Central memory CD8-positive, alpha-beta T cell (primary cell): ENCODE measurements around the gene CNGB1.
"Not testable (repeated sequence)": the region's sequence is repeated elsewhere in the genome, so short reads cannot be mapped to it uniquely, and the experiment has no call there.

Source experiments
- ATAC-seq: fragments of 150-1000 bp; cut with Tn5 transposase; replicated peaks from 2 replicates; pipeline ENCODE4 v1.10.0; 2022; ENCODE audit warnings: mild to moderate bottlenecking, moderate FRiP score, moderate number of reproducible peaks; ENCODE audit not compliant: poor library complexity, severe bottlenecking; ENCODE audit errors: extremely low read depth
- DNase-seq, 2 donors: peaks; one replicate each; pipeline ENCODE4 v3.0.0; 2021; ENCODE audit warnings: low spot score in 2 of 2
- H3K27ac Mint-ChIP-seq: one replicate; pipeline ENCODE4 v1.8.0; 2022; ENCODE audit warnings: low read depth, mild to moderate bottlenecking, moderate library complexity, mixed read lengths
- H3K27me3 Mint-ChIP-seq: one replicate; pipeline ENCODE4 v1.8.0; 2022; ENCODE audit warnings: mixed read lengths
- H3K36me3 Mint-ChIP-seq: one replicate; pipeline ENCODE4 v1.8.0; 2022; ENCODE audit warnings: mild to moderate bottlenecking, moderate library complexity, mixed read lengths; ENCODE audit not compliant: insufficient read depth
- H3K4me1 Mint-ChIP-seq: one replicate; pipeline ENCODE4 v1.8.0; 2022; ENCODE audit warnings: mixed read lengths
- H3K4me3 Mint-ChIP-seq: one replicate; pipeline ENCODE4 v1.8.0; 2022; ENCODE audit warnings: mild to moderate bottlenecking, moderate library complexity, mixed read lengths
- H3K9me3 Mint-ChIP-seq: one replicate; pipeline ENCODE4 v1.8.0; 2022; ENCODE audit warnings: mixed read lengths

The CNGB1 gene

GRCh38 chr16:57852189-57852588 is 118.7 kb downstream of the CNGB1 start:
- no peaks in the 10 kb centered on the region for H3K9me3 Mint-ChIP-seq
- no peak overlapping the region for H3K4me3 Mint-ChIP-seq
- ATAC-seq (no peak), DNase-seq (no peak)
- no peak overlapping the region for H3K27ac Mint-ChIP-seq
- H3K27me3 Mint-ChIP-seq: peaks cover 29% of the 10 kb centered on the region
- H3K4me1 Mint-ChIP-seq: peaks cover under 1% of the 10 kb centered on the region
- no peaks in the 10 kb centered on the region for H3K36me3 Mint-ChIP-seq

DNA sequence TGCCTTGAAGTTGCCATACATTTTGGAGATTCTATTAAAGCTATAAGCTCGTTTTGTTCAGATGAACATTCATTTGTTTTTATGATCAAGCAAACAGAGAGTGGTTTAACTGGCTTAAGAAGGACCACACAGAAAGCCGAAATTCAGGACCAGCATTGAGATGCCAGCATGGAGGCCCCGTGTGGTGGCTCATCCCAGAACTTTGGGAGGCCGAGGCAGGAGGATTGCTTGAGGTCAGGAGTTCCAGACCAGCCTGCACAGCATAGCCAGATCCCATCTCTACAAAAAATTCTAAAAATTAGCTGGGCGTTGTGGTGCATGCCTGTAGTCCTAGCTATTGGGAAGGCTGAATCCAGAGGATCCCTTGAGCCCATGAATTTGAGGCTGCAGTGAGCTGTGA is 122.7 kb downstream of the CNGB1 start:
- peaks cover 18% of the 10 kb centered on the region for H3K27me3 Mint-ChIP-seq

DNA sequence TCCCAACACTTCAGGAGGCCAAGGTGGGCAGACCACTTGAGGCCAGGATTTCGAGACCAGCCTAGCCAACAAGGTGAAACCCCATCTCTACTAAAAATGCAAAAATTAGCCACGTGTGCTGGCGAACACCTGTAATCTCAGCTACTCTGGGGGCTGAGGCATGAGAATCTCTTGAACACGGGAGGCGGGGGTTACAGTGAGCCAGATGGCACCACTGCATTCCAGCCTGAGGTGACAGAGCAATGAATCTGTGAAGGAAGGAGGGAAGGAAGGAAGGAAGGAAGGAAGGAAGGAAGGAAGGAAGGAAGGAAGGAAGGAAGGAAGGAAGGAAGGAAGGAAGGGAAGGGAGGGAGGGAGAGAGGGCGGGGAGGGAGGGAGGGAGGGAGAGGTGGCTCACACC is 124.0 kb downstream of the CNGB1 start:
- peaks cover 12% of the 10 kb centered on the region for H3K4me1 Mint-ChIP-seq
- not testable (repeated sequence) for H3K27me3 Mint-ChIP-seq, H3K36me3 Mint-ChIP-seq, H3K27ac Mint-ChIP-seq, DNase-seq, ATAC-seq, H3K4me3 Mint-ChIP-seq, H3K9me3 Mint-ChIP-seq

More for the DNA sequence above, 122.7 kb downstream of the CNGB1 start:
- Mint-ChIP-seq H3K4me3 (no peak overlapping the region), H3K27ac (no peak overlapping the region), H3K4me1 (peaks cover 12% of the 10 kb centered on the region), H3K36me3 (no peaks in the 10 kb centered on the region), H3K9me3 (no peaks in the 10 kb centered on the region)
- ATAC-seq: no peak
- DNase-seq: no peak

DNA sequence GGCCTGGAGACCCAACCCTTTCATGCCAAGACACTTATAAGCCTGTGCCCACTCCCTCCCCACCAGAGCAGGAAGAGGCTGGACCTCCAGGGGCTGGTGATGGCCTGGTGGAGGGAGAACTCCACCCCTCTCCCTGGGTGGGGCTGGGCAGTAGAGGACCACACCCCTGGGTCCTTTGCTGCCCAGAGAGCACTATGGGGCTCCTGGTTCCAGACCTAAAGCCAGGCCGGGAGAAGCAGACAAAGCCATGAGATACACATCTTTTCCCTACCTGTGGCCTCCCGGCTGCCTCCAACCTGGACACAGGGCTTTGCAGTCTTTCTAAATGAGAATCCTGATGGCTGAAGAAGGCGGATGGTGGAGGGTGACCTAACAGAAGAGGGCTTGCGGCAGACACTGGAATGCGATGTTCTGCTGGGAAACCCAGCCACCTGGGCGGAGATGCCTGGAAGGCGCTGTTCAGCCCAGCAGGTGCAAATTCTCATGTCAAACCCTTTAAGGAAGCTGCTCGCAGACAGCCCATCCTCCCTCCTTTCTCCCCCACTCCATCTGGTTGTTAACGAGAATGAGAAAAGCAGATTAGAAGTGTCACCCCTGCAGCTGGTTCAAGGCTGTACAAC is 124.7 kb downstream of the CNGB1 start:
- Mint-ChIP-seq H3K27ac (no peak overlapping the region), H3K9me3 (no peaks in the 10 kb centered on the region), H3K36me3 (no peaks in the 10 kb centered on the region), H3K4me1 (peaks cover 12% of the 10 kb centered on the region), H3K27me3 (peaks cover under 1% of the 10 kb centered on the region), H3K4me3 (no peak overlapping the region)
- DNase-seq (no peak), ATAC-seq (no peak)

- no peaks in the 10 kb centered on the region for H3K9me3 Mint-ChIP-seq
- H3K4me1 Mint-ChIP-seq: peaks cover 12% of the 10 kb centered on the region
- no peak for DNase-seq
- ATAC-seq: no peak
- H3K36me3 Mint-ChIP-seq: no peaks in the 10 kb centered on the region
- no peak overlapping the region for H3K27ac Mint-ChIP-seq
- H3K4me3 Mint-ChIP-seq: no peak overlapping the region
- H3K27me3 Mint-ChIP-seq: no peaks in the 10 kb centered on the region
These were observed 125.8 kb downstream of the CNGB1 start for GRCh38 chr16:57845115-57845514.

DNA sequence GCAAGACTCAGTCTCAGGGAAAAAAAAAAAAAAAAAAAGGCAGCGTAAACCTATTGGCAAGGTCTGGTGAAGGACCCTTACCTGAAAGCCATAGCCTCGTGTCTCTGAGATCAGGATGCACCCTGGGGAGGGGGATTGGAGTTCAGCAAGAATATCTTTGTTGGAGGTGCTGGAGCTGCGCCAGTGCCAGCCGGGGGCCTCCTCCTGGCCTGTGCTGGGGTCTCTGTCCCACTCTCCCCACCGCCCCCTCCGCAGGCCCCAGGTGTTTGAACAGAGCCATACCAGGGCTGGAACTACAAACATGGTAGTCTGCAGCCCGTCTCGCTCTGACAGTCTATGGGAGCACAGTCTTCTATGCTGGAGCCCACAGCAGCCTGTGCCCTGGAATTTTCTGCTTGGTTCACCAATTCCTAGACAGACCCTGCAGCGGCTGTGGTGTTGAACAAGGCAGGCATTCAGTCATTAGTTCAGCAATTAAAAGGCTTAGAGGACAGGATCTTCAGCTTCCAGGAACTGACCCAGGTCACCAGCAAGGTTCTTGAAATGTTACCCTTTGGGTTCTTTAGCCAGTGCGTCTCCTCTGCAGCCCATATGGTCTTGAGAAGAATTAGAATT is 126.4 kb downstream of the CNGB1 start:
- Mint-ChIP-seq H3K4me3 (no peak overlapping the region), H3K4me1 (peaks cover 12% of the 10 kb centered on the region)

DNA sequence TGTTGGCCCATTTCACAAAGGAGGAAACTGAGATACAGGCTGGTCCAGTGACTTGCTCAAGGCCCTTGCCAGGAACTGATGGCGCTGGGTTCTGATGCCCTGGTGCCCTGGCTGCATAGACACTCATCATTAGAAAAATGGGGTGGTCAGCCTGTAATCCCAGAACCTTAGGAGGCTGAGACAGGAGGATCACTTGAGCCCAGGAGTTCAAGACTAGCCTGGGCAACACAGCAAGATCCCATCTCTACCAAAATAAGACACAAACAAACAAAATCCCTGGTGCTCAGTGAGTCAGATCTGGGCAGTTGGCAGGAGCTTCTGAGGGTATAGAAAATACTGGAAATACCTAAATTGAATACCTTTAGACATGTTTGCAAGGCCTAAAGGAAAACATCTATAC is 127.5 kb downstream of the CNGB1 start:
- ATAC-seq (no peak), DNase-seq (no peak)
- no peaks in the 10 kb centered on the region for H3K36me3 Mint-ChIP-seq
- no peak overlapping the region for H3K27ac Mint-ChIP-seq
- H3K9me3 Mint-ChIP-seq: no peaks in the 10 kb centered on the region
- H3K4me1 Mint-ChIP-seq: peaks cover 12% of the 10 kb centered on the region
- H3K27me3 Mint-ChIP-seq: no peaks in the 10 kb centered on the region
- no peak overlapping the region for H3K4me3 Mint-ChIP-seq

More for the DNA sequence above, 126.4 kb downstream of the CNGB1 start:
- DNase-seq: no peak
- ATAC-seq: no peak
- no peak overlapping the region for H3K27ac Mint-ChIP-seq
- H3K9me3 Mint-ChIP-seq: no peaks in the 10 kb centered on the region
- no peaks in the 10 kb centered on the region for H3K27me3 Mint-ChIP-seq
- H3K36me3 Mint-ChIP-seq: no peaks in the 10 kb centered on the region

- Mint-ChIP-seq H3K4me1 (peaks cover 12% of the 10 kb centered on the region), H3K9me3 (no peaks in the 10 kb centered on the region), H3K4me3 (no peak overlapping the region), H3K27ac (no peak overlapping the region), H3K27me3 (no peaks in the 10 kb centered on the region), H3K36me3 (no peaks in the 10 kb centered on the region)
- no peak for ATAC-seq
- DNase-seq: no peak
These were observed 128.3 kb downstream of the CNGB1 start for GRCh38 chr16:57842601-57843000.

GRCh38 chr16:57840833-57841232 is 130.1 kb downstream of the CNGB1 start:
- ATAC-seq: no peak
- H3K4me3 Mint-ChIP-seq: no peak overlapping the region
- H3K4me1 Mint-ChIP-seq: no peaks in the 10 kb centered on the region
- no peaks in the 10 kb centered on the region for H3K36me3 Mint-ChIP-seq
- no peaks in the 10 kb centered on the region for H3K9me3 Mint-ChIP-seq
- no peak overlapping the region for H3K27ac Mint-ChIP-seq
- no peak for DNase-seq
- H3K27me3 Mint-ChIP-seq: no peaks in the 10 kb centered on the region

DNA sequence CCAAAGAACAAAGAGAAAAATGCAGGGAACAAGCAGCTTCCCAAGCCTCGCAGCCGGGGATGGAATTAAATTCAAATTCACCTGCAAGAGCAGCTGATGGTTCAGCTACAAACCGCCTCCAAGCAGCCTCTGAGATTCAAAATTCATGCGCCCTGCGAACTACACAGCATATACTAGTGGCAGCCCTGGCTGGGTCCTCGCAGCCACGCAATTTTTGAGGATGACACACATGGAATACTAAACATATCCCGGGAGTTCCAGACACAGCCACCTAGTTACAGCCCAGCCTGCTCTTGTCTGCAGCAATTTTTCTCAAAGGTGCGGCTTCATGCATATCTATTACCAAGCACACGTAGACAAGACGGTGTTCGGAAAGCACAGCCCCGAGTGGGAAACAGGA is 132.8 kb downstream of the CNGB1 start:
- Mint-ChIP-seq H3K27me3 (peaks cover 5% of the 10 kb centered on the region), H3K36me3 (no peaks in the 10 kb centered on the region), H3K4me1 (no peaks in the 10 kb centered on the region), H3K9me3 (no peaks in the 10 kb centered on the region), H3K4me3 (no peak overlapping the region), H3K27ac (no peak overlapping the region)
- DNase-seq: no peak
- no peak for ATAC-seq

DNA sequence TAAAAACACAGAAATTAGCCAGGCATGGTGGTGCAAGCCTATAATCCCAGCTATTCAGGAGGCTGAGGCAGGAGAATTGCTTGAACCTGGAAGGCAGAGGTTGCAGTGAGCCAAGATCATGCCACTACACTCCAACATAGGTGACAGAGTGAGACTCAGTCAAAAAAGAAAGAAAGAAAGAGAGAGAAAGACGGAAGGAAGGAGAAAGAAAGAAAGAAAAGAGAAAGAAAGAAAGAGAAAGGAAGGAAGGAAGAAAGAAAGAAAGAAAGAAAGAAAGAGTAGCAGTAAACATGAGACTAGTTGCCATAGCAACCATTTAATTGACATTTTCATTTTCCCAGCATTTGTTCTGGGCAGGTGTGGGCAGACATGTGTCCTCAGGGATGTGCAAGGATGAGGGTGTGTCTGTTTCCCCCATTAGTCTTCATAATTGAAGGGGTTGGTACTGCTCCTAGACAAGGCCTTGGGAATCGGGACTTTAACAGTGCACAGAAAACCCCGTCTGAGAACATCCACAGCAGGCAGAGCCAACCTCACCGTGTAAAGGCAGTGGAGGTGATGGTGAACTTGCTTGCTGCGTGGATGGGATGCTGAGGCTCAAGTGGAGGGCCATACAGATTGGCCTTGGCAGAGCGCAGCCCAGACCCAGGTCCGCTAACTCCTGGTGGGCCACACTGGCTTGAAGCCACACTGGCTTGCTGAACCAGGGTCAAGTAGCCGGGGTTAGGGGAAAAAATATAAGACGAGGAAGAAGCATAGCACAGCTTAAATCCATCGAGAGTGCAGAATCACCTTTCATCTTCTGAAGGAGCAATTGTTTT is 133.4 kb downstream of the CNGB1 start:
- no peaks in the 10 kb centered on the region for H3K9me3 Mint-ChIP-seq
- H3K27ac Mint-ChIP-seq: peak overlapping the region; percentile 85
- no peak overlapping the region for H3K4me3 Mint-ChIP-seq
- H3K4me1 Mint-ChIP-seq: no peaks in the 10 kb centered on the region
- DNase-seq: no peak
- no peaks in the 10 kb centered on the region for H3K36me3 Mint-ChIP-seq
- ATAC-seq: no peak
- peaks cover 10% of the 10 kb centered on the region for H3K27me3 Mint-ChIP-seq

DNA sequence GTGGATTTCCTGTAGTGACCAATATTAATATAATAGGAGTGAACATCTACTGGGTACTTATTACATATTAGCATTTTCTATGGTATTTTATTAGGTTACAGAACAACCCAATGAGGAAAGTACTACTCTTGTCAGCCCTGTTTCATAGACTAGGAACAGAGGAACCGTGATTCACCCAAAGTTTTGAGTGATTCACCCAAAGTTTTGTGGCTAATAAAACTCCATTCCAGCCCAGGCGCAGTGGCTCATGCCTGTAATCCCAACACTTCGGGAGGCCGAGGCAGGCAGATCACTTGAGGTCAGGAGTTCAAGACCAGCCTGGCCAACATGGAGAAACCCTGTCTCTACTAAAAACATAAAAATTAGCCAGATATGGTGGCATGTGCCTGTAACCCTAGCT is 135.5 kb downstream of the CNGB1 start:
- H3K27ac Mint-ChIP-seq, H3K9me3 Mint-ChIP-seq, DNase-seq, ATAC-seq, H3K36me3 Mint-ChIP-seq, H3K27me3 Mint-ChIP-seq, H3K4me1 Mint-ChIP-seq, H3K4me3 Mint-ChIP-seq: not testable (repeated sequence)

GRCh38 chr16:57834936-57835335 is 136.0 kb downstream of the CNGB1 start:
- no peaks in the 10 kb centered on the region for H3K9me3 Mint-ChIP-seq
- H3K27me3 Mint-ChIP-seq: peaks cover 10% of the 10 kb centered on the region
- ATAC-seq (no peak), DNase-seq (no peak)
- no peak overlapping the region for H3K27ac Mint-ChIP-seq
- H3K36me3 Mint-ChIP-seq: no peaks in the 10 kb centered on the region
- no peaks in the 10 kb centered on the region for H3K4me1 Mint-ChIP-seq
- no peak overlapping the region for H3K4me3 Mint-ChIP-seq
